A673 (cell line): Measurements from ENCODE around the gene DCHS1.

Experiments
- EZH2 ChIP-seq: fragments of 200-600 bp; sonication (generic); IDR thresholded peaks from 2 replicates; pipeline ENCODE4 v1.6.1; 2017; ENCODE audit warnings: borderline replicate concordance, low read depth, mild to moderate bottlenecking, mixed read lengths, antibody characterized with exemption, low read length; ENCODE audit not compliant: poor library complexity, severe bottlenecking
- TF ChIP-seq, protein P1 (sequence below): fragments of 300-800, 200-600 bp; sonication (generic); conservative IDR thresholded peaks from 2 replicates; pipeline ENCODE4 v1.5.1; 2017; ENCODE audit warnings: low read depth, mild to moderate bottlenecking, antibody characterized with exemption, low read length, moderate library complexity, mixed read lengths

DNA sequence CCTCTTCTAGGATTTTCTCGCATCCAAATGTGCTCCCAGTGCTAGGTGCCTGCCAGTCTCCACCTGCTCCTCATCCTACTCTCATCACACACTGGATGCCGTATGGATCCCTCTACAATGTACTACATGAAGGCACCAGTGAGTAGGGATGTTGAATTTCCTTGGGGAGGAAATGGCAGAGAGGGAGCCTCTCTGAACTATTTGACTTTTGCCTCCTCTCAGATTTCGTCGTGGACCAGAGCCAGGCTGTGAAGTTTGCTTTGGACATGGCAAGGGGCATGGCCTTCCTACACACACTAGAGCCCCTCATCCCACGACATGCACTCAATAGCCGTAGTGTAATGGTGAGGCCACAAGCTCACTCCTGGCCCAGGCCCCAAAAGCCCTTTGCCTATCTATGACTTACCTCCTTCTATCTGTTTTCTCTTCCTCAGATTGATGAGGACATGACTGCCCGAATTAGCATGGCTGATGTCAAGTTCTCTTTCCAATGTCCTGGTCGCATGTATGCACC, 46.0 kb downstream of the DCHS1 start:
- TF ChIP-seq, protein P1, sequence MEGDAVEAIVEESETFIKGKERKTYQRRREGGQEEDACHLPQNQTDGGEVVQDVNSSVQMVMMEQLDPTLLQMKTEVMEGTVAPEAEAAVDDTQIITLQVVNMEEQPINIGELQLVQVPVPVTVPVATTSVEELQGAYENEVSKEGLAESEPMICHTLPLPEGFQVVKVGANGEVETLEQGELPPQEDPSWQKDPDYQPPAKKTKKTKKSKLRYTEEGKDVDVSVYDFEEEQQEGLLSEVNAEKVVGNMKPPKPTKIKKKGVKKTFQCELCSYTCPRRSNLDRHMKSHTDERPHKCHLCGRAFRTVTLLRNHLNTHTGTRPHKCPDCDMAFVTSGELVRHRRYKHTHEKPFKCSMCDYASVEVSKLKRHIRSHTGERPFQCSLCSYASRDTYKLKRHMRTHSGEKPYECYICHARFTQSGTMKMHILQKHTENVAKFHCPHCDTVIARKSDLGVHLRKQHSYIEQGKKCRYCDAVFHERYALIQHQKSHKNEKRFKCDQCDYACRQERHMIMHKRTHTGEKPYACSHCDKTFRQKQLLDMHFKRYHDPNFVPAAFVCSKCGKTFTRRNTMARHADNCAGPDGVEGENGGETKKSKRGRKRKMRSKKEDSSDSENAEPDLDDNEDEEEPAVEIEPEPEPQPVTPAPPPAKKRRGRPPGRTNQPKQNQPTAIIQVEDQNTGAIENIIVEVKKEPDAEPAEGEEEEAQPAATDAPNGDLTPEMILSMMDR: no peak
- no peak for TF ChIP-seq EZH2
